CD4-positive, alpha-beta memory T cell (primary cell): ENCODE measurements around the gene BPIFB2. TPM values are rescaled to one million over a fixed set of nuclear protein-coding genes. Genes with fewer than 3 reads are reported as not detected.
"Not testable (repeated sequence)": the region's sequence is repeated elsewhere in the genome, so short reads cannot be mapped to it uniquely, and the experiment has no call there.

ENCODE experiments used
- CTCF ChIA-PET: fragments of 350-600 bp; sonication (Branson Sonifier 250); formaldehyde crosslinking; loops from one replicate; lab custom pipeline; 2021; ENCODE audit warnings: inconsistent platforms; ENCODE audit not compliant: partially characterized antibody; lab: Charles Lee
- POLR2A ChIA-PET: fragments of 350-600 bp; sonication (Branson Sonifier 250); formaldehyde crosslinking; loops from one replicate; lab custom pipeline; 2021; ENCODE audit not compliant: partially characterized antibody; lab: Charles Lee
- DNase-seq, 5 donors: peaks; one replicate each; pipeline versions ENCODE4 v3.0.0 to v3.0.0-alpha.2; 2020 to 2022; ENCODE audit warnings: mixed read lengths in 1 of 5
- H3K27ac ChIP-seq: one replicate; pipeline ENCODE4 v1.7.0; 2013; ENCODE audit warnings: low read depth, low read length
- H3K27me3 ChIP-seq: 2 replicates; pipeline ENCODE4 v1.7.0; 2013; ENCODE audit warnings: mild to moderate bottlenecking, low read length, moderate library complexity; ENCODE audit not compliant: insufficient read depth
- H3K36me3 ChIP-seq: 2 replicates; pipeline ENCODE4 v1.7.0; 2013; ENCODE audit warnings: mild to moderate bottlenecking, low read length, moderate library complexity; ENCODE audit not compliant: insufficient read depth
- H3K4me1 ChIP-seq: 2 replicates; pipeline ENCODE4 v1.7.0; 2013; ENCODE audit warnings: mild to moderate bottlenecking, low read length, moderate library complexity; ENCODE audit not compliant: insufficient read depth
- H3K4me3 ChIP-seq, 2 donors: one replicate each; pipeline ENCODE4 v1.7.0; 2013; ENCODE audit warnings: low read length in 2 of 2, mild to moderate bottlenecking in 1 of 2
- H3K9me3 ChIP-seq, 2 donors: one replicate each; pipeline ENCODE4 v1.7.0; 2013; ENCODE audit warnings: low read length in 2 of 2, control low read depth in 1 of 2; ENCODE audit not compliant: control insufficient read depth in 1 of 2
- H3K27ac Mint-ChIP-seq, 7 donors: one replicate each; pipeline ENCODE4 v1.8.0; 2020 to 2021; ENCODE audit warnings: mixed read lengths in 7 of 7, mild to moderate bottlenecking in 6 of 7, inconsistent platforms in 3 of 7, moderate library complexity in 3 of 7
- H3K27me3 Mint-ChIP-seq, 2 donors: one replicate each; pipeline ENCODE4 v1.8.0; 2020 to 2021; ENCODE audit warnings: mixed read lengths in 2 of 2
- H3K36me3 Mint-ChIP-seq, 2 donors: one replicate each; pipeline ENCODE4 v1.8.0; 2020 to 2021; ENCODE audit warnings: mixed read lengths in 2 of 2, inconsistent platforms in 1 of 2, mild to moderate bottlenecking in 1 of 2
- H3K4me1 Mint-ChIP-seq, 4 donors: one replicate each; pipeline ENCODE4 v1.8.0; 2020 to 2021; ENCODE audit warnings: mixed read lengths in 4 of 4, mild to moderate bottlenecking in 1 of 4
- H3K4me3 Mint-ChIP-seq, 8 donors: one replicate each; pipeline ENCODE4 v1.8.0; 2020 to 2021; ENCODE audit warnings: mixed read lengths in 8 of 8, mild to moderate bottlenecking in 7 of 8, moderate library complexity in 6 of 8, inconsistent platforms in 3 of 8
- H3K9me3 Mint-ChIP-seq, 8 donors: one replicate each; pipeline ENCODE4 v1.8.0; 2020 to 2021; ENCODE audit warnings: mixed read lengths in 8 of 8, mild to moderate bottlenecking in 5 of 8, inconsistent platforms in 3 of 8, moderate library complexity in 1 of 8
- intact Hi-C: fragments of 100-400 bp; cut with micrococcal nuclease; formaldehyde crosslinking; loops from one replicate; pipeline ENCODE4 v1.15.1; 2023
- polyA plus RNA-seq, 2 donors: library from polyadenylated mRNA; unstranded; fragments of 300-500 nt; fragmentation: Illumina TruSeq; gene quantifications; one replicate each; pipeline ENCODE4 v1.2.3, GENCODE V29; 2021
- total RNA-seq, 2 experiments: library from RNA; stranded (reverse); gene quantifications; one replicate each; pipeline ENCODE4 v1.2.3, GENCODE V29; 2021

BPIFB2 gene
- total and polyA plus RNA-seq, 4 experiments from 2014 or later = not detected

GRCh38 chr20:33042430-33042829, 34.9 kb downstream of the BPIFB2 start:
- H3K4me1 ChIP-seq = no peaks in the 10 kb centered on the region
- ChIA-PET POLR2A (no interaction called here), CTCF (interaction anchor here (1.7 kb wide), 1 partner anchor 10 kb away, joined by 4 read pairs; no protein-coding TSS in a partner anchor)
- no peaks in the 10 kb centered on the region for H3K27me3 ChIP-seq
- no peak overlapping the region for H3K4me3 Mint-ChIP-seq
- DNase-seq = no peak
- H3K36me3 Mint-ChIP-seq = no peaks in the 10 kb centered on the region
- peaks cover 0 to 22% (median 17%) of the 10 kb centered on the region in 8 donors for H3K9me3 Mint-ChIP-seq
- no peak overlapping the region for H3K4me3 ChIP-seq
- intact Hi-C loops = no loop called here
- peaks cover 0 to 9% (median 2%) of the 10 kb centered on the region in 4 donors for H3K4me1 Mint-ChIP-seq
- no peaks in the 10 kb centered on the region for H3K36me3 ChIP-seq
- H3K27ac Mint-ChIP-seq = no peak overlapping the region
- H3K27ac ChIP-seq = no peak overlapping the region
- H3K27me3 Mint-ChIP-seq = no peaks in the 10 kb centered on the region
- peaks cover 0 to 4% of the 10 kb centered on the region in 2 donors for H3K9me3 ChIP-seq

DNA sequence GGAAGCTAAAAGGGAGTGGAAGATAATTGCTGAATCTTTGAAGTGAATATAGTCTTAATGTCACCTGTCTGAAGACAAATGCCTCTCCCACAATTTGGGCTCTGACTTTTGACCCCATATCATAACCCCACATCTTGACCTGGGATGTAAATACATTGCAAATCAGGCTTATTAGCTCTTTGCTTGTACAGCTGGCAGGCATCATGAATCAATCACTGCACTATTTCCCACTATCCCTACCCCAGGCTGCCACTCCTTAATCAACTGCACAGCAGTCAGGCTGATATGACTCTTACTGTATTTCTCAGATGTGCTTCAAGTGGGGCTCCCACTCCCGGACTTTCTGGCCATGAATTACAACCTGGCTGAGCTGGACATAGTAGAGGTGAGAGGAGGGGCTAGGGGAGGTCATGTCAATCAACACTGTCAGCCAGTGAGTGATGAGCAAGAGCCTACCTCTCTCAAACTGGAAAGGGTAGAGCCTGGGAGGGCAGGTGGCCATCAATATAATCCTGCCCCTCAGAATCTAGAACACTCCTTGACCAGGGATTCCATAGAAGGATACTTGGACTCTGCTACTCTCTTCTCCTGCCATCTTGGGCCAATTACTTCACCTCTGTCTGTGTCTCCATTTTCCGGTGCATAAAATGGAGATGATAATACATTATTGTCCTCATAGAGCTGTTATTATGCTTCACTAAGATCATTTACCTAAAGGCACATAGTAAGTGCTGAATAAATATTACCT, 35.7 kb downstream of the BPIFB2 start:
- H3K27me3 ChIP-seq = no peaks in the 10 kb centered on the region
- Mint-ChIP-seq H3K27me3 (no peaks in the 10 kb centered on the region), H3K27ac (peak overlapping the region in 1 of 7 donors; percentile 46), H3K9me3 (peaks cover 0 to 22% (median 17%) of the 10 kb centered on the region in 8 donors), H3K4me3 (no peak overlapping the region), H3K36me3 (no peaks in the 10 kb centered on the region), H3K4me1 (peaks cover 0 to 8% (median 2%) of the 10 kb centered on the region in 4 donors)
- H3K27ac ChIP-seq = no peak overlapping the region
- no peaks in the 10 kb centered on the region for H3K4me1 ChIP-seq
- H3K36me3 ChIP-seq = no peaks in the 10 kb centered on the region
- CTCF ChIA-PET = no interaction called here
- H3K9me3 ChIP-seq = peaks cover 0 to 4% of the 10 kb centered on the region in 2 donors
- no peak overlapping the region for H3K4me3 ChIP-seq
- intact Hi-C loops = no loop called here
- no peak for DNase-seq
- POLR2A ChIA-PET = no interaction called here

- H3K4me1 Mint-ChIP-seq = peaks cover 0 to 8% (median 2%) of the 10 kb centered on the region in 4 donors
- no peak overlapping the region for H3K27ac ChIP-seq
- no peak overlapping the region for H3K4me3 ChIP-seq
- H3K36me3 Mint-ChIP-seq = no peaks in the 10 kb centered on the region
- CTCF ChIA-PET = no interaction called here
- H3K9me3 ChIP-seq = peaks cover 0 to 4% of the 10 kb centered on the region in 2 donors
- H3K4me3 Mint-ChIP-seq = no peak overlapping the region
- H3K27me3 ChIP-seq = no peaks in the 10 kb centered on the region
- intact Hi-C loops = no loop called here
- no peak overlapping the region for H3K27ac Mint-ChIP-seq
- no peak for DNase-seq
- no peaks in the 10 kb centered on the region for H3K27me3 Mint-ChIP-seq
- peaks cover 0 to 22% (median 17%) of the 10 kb centered on the region in 8 donors for H3K9me3 Mint-ChIP-seq
- H3K36me3 ChIP-seq = no peaks in the 10 kb centered on the region
- POLR2A ChIA-PET = no interaction called here
- no peaks in the 10 kb centered on the region for H3K4me1 ChIP-seq
These were observed 36.3 kb downstream of the BPIFB2 start for GRCh38 chr20:33043731-33044181.

- CTCF ChIA-PET, POLR2A ChIA-PET, H3K27me3 ChIP-seq, H3K4me1 ChIP-seq, H3K9me3 ChIP-seq, H3K4me1 Mint-ChIP-seq, H3K27me3 Mint-ChIP-seq, DNase-seq, intact Hi-C loops, H3K36me3 ChIP-seq, H3K36me3 Mint-ChIP-seq, H3K27ac Mint-ChIP-seq, H3K27ac ChIP-seq, H3K4me3 ChIP-seq, H3K4me3 Mint-ChIP-seq: not testable (repeated sequence)
- H3K9me3 Mint-ChIP-seq = peaks cover 0 to 22% (median 17%) of the 10 kb centered on the region in 8 donors
These were observed 37.7 kb downstream of the BPIFB2 start for GRCh38 chr20:33045129-33045721.

DNA sequence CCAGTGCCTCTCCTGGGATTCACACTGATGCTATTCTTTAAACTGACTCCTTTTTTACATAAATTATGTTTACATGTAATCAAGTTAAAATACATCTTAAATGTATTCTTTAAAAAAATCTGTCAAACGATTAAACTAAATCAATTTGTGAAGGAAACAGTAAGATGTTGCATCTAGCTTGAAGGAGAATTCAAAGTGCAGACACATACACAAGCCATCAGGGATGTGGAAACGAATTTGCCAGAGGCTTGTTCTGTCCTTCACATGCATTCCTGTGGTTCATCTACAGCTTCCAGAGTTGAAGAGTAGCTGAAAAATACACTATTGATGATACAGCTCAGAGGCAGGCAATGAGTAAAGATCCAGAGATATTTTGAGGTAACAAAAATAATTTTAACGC, 38.9 kb downstream of the BPIFB2 start:
- POLR2A ChIA-PET = no interaction called here
- H3K4me1 ChIP-seq = no peaks in the 10 kb centered on the region
- H3K27me3 ChIP-seq = no peaks in the 10 kb centered on the region
- Mint-ChIP-seq H3K4me1 (peaks cover 0 to 1% (median under 1%) of the 10 kb centered on the region in 4 donors), H3K4me3 (no peak overlapping the region), H3K27ac (peak overlapping the region in 1 of 7 donors; percentile 5), H3K36me3 (no peaks in the 10 kb centered on the region), H3K27me3 (no peaks in the 10 kb centered on the region), H3K9me3 (peaks cover 0 to 22% (median 17%) of the 10 kb centered on the region in 8 donors)
- DNase-seq = no peak
- H3K9me3 ChIP-seq = peaks cover 0 to 4% of the 10 kb centered on the region in 2 donors
- no peaks in the 10 kb centered on the region for H3K36me3 ChIP-seq
- H3K27ac ChIP-seq = no peak overlapping the region
- intact Hi-C loops = no loop called here
- no peak overlapping the region for H3K4me3 ChIP-seq
- CTCF ChIA-PET = no interaction called here

DNA sequence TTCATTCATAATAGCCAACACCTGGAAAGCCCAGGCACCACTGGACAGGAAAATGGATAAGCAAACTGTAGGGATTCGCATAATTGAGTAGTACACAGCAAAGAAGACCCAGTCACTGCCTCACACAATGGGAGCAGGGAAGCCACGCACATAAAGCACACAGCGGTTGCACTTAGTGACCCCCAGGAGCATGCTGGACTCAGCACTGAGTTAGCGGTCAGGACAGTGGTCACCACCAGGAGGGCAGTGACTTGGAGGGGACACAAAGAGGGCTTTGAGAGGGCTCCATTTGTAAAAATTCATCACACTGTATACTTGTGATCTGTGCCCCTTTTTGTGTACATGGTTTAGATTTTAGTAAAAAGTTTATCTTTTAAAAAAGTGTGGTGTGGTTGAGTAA, 43.8 kb downstream of the BPIFB2 start:
- ChIA-PET POLR2A (no interaction called here), CTCF (no interaction called here)
- no peaks in the 10 kb centered on the region for H3K9me3 ChIP-seq
- intact Hi-C loops = no loop called here
- Mint-ChIP-seq H3K36me3 (no peaks in the 10 kb centered on the region), H3K27me3 (no peaks in the 10 kb centered on the region), H3K4me1 (peaks cover 0 to 3% (median 1%) of the 10 kb centered on the region in 4 donors), H3K4me3 (no peak overlapping the region), H3K9me3 (peaks cover 0 to 4% (median 1%) of the 10 kb centered on the region in 8 donors), H3K27ac (peak overlapping the region in 3 of 7 donors; percentile 7 to 59 (median 37))
- DNase-seq = no peak
- no peaks in the 10 kb centered on the region for H3K27me3 ChIP-seq
- H3K4me3 ChIP-seq = no peak overlapping the region
- no peak overlapping the region for H3K27ac ChIP-seq
- H3K4me1 ChIP-seq = no peaks in the 10 kb centered on the region
- no peaks in the 10 kb centered on the region for H3K36me3 ChIP-seq

DNA sequence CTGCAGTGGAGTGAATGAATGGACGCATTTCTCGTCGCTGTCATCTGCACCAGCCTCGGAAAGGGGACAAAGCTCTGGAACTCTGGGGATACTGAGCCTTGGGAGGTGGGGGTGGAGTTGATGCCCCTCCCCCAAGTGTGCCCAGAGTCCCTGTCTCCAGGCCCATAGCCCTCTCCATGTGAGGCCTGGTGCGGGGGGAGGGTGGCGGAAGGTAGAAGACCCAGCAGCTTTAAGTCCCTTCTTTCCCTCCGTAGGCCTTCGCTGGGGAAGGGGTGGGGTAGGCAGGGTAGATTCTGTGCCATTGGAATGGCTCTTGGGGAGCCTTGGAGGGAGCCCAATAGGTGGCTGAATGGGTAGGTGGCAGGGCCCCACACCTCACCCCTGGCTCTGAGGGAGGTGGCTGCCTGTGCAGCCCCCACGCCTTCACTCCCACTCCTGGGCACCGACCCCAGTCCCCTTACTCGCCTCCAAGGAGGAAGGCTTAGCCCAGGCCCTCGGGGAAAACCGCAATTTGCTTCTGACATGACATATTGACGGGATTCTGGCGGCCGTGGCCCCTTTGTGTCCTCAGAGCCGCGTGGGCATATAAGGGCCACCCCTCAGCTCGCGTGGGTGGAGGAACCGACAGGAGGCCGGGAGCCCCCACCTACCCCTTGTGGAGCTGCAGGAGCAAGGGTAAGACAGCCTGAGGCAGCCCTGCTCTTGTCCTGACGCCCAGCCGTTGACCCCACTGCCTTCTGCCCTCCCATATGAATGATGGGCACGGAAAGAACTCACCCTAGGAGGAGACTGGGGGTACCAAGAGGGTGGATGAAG, 46.0 kb downstream of the BPIFB2 start, which contains the start of gene BPIFB3:
TSS of gene BPIFB3 (plus strand) at position 613 of the 816 bp plus-strand sequence. CDS start 1,533 bp downstream, outside the sequence.
- H3K27ac Mint-ChIP-seq = peak within 1 kb of the TSS in 1 of 7 donors; percentile 32
- no peaks in the 10 kb centered on the region for H3K4me1 ChIP-seq
- H3K9me3 Mint-ChIP-seq = no peaks in the 10 kb centered on the region
- ChIA-PET POLR2A (no interaction called here), CTCF (no interaction called here)
- DNase-seq = no peak
- H3K4me3 Mint-ChIP-seq = no peak within 1 kb of the TSS
- H3K36me3 Mint-ChIP-seq = no peaks in the 10 kb centered on the region
- H3K27me3 ChIP-seq = no peaks in the 10 kb centered on the region
- no peaks in the 10 kb centered on the region for H3K36me3 ChIP-seq
- H3K27ac ChIP-seq = no peak within 1 kb of the TSS
- no peak within 1 kb of the TSS for H3K4me3 ChIP-seq
- intact Hi-C loops = no loop called here
- no peaks in the 10 kb centered on the region for H3K9me3 ChIP-seq
- H3K27me3 Mint-ChIP-seq = no peaks in the 10 kb centered on the region
- H3K4me1 Mint-ChIP-seq = peaks cover 0 to 3% (median 3%) of the 10 kb centered on the region in 4 donors
